ENCODE measurements around the gene APBB3.

The APBB3 gene

DNA sequence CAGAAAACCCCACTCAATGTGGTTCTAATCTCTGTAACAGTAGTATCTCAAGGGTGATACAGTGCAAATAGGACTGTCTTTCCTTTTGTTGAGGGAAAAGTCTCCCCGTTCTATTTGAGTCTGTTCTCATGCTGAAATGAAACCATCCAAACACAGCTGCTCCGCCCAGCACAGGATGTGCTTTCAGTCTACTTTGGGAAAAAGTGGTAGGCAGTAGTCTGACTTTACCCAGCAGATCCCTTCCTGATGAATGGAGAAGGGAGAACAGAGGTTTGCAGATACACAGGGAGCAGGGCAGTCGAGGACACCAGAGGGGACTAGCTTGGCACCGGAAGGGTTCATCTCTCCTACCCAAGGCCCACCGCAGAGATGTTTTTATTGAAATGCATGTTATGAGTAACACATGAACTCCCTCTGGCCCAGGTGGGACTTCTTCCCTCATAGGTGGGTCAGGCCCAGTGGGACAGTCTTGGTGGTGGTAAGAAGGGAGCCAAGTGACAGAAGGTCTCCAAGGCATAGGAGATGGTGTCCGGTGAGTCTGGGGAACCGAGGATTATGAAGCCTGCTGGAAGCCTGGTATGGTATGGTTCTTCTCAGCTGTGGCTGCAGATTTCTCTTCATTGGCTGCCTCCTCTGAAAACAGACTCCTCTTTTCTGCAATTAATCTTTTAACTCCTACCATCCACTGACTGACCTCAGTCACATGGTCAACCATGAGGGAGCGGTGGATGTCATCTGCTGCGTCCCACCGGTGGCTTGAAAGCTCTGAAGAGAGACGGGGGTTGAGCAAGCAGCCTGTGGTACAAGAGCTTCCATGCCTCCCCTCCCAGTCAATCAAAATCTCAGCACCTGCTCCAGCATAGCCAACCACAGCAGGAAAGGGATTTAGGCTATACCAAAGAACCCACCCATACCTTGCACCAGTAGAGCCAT, 14.0 kb downstream of the APBB3 start:
- no peak for DNase-seq

GRCh38 chr5:140549237-140550144, 14.9 kb downstream of the APBB3 start:
- no peak for DNase-seq

- no peak for DNase-seq
Measured at GRCh38 chr5:140548791-140549190, 15.6 kb downstream of the APBB3 start.

DNA sequence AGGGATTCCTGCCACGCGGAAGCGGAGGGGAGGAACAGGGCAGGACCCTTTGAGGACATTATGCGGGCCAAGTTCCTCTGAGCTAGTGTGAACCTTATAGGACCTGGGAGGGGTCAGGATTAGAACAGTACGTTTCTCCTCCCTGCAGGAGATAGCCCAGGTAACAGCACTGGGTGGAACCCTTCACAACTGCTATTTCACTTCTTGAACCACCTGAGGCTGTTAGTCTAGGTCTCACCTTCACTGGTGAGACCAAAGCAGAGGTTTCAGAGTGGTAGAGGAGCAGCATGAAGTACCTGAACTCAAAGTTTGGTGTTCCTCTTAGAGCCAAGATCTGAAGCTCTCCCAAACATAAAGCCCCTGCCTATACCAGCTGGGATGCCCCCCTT, 16.1 kb downstream of the APBB3 start:
- DNase-seq = no peak

DNA sequence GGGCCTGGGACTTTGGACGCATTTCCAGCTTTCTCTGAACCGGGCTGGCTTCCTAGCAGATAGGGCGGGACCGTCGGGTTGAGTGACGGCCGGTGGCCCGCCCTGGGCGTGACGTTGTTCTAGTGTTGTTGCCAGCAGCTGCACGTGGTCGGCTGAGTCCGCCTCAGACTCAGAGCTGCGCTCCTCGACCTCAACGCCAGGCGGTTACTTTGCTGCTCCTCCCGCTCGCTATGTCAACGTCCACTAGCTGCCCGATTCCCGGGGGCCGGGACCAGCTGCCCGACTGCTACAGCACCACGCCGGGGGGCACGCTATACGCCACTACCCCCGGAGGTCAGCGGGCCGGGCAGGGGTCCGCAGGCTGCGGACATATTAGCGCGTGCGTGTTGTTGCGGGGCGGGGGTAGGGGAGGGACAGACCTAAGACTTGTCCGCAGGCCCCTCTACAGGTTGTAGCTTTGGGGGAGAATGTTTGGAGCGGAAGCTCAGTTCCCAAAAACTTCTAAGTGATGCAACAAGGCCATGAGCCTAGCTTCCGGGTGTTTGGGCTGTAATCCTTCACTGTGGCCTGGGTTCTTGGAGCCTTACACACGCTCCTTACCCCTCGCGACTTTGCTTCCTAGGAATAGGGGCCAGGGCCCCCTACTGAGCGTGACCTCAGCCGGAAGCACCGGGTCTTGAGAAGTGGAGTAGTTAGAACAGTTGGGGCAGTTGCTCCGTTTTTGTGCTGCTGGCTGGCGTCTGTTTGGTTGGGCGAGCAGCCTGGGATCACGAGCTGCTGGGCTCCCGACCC, 16.7 kb downstream of the APBB3 start, which contains the start of gene EIF4EBP3:
Gene EIF4EBP3, plus strand, starts transcription at position 155 of the 792 bp plus-strand sequence. Its CDS starts 76 bp downstream, at position 231.
- DNase-seq = peak; percentile 82

DNA sequence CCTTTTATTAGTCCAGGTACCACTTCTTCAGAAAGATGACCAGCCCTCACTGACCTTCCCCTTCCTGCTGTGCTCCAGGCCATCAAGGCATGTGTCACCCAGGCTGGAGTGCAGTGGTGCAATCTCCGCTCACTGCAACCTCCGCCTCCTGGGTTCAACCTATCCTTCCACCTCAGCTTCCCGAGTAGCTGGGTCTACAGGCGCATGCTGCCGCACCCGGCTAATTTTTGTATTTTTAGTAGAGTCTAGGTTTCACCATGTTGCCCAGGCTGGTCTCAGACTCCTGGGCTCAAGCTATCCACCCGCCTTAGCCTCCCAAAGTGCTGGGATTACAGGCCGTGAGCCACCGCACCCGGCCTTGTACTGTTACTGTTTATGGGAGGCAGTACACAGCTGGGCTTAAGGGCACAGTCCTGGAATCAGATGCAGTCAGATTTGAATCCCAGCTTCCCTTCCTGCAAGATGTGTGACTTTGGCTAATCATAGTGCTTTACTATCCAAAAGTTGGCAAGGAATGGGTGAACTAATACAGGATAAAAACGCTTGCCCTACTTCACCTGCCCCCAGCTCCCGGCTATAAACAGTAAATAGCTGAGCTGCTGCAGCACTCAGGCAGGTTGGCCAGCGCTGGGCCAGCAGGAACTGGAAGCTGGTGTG, 17.4 kb downstream of the APBB3 start:
- DNase-seq = no peak

DNA sequence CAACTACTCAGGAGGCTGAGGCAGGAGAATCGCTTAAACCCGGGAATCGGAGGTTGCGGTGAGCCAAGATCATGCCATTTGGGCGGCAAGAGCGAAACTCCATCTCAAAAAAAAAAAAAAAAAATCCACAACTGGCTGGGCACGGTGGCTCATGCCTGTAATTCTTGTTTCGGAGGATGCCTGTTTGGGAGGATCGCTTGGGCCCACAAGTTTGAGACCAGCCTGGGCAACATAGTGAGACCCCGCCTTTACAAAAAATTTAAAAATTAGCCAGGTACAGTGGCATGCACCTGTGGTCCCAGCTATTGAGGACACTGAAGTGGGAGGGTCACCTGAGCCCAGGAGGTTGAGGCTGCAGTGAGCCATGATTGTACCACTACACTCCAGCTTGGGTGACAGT, 18.8 kb downstream of the APBB3 start:
- no peak for DNase-seq

- DNase-seq = no peak
Measured at GRCh38 chr5:140544986-140545385, 19.4 kb downstream of the APBB3 start.

- DNase-seq = no peak
Measured at GRCh38 chr5:140542972-140543371, 21.4 kb downstream of the APBB3 start.

GRCh38 chr5:140540227-140540626, 24.2 kb downstream of the APBB3 start:
- DNase-seq = no peak

GRCh38 chr5:140524003-140524402, 40.4 kb downstream of the APBB3 start:
- no peak for DNase-seq

GRCh38 chr5:140513124-140513523, 51.3 kb downstream of the APBB3 start:
- no peak for DNase-seq

DNA sequence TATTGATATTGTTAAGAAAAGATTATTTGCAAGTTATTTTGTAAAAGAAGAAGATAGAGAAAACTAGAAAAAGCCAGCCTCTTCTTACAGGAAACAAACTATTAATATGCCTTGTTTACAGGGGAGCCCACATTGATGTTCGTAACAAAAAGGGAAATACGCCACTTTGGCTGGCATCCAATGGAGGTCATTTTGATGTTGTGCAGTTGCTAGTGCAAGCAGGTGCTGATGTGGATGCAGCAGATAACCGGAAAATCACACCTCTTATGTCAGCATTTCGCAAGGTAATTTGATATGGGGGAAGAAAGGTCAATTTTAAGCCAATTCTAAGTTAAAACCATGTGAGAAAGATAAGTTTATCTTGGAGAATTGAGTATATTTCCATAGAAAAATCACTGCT, 54.5 kb downstream of the APBB3 start:
- no peak for DNase-seq
